Measurements from ENCODE around the gene TASP1. TPM values are rescaled to one million over a fixed set of nuclear protein-coding genes. Genes with fewer than 3 reads are reported as not detected.
"Not testable (repeated sequence)": the region's sequence is repeated elsewhere in the genome, so short reads cannot be mapped to it uniquely, and the experiment has no call there.

The TASP1 gene
- total and polyA plus RNA-seq, 12 donors, result 3.6 to 13.0 (median 9.6) TPM

GRCh38 chr20:13626724-13627123 lies 12.0 kb downstream of the TASP1 start:
- H3K27me3 ChIP-seq, result no peaks in the 10 kb centered on the region
- DNase-seq, result no peak
- H3K4me3 ChIP-seq, result no peak overlapping the region
- no peaks in the 10 kb centered on the region for H3K9me3 ChIP-seq (replicated peaks in 1 of 3)
- H3K27ac ChIP-seq, result no peak overlapping the region
- WGBS, 4 donors, result 89 to 100% (median 94%) methylated on average over 1 of the region's 1 CpG
- intact Hi-C loops (cut with DNase I), result no loop called here
- TF ChIP-seq POLR2A (IDR thresholded peaks at IDR 0.05) (no peak), CTCF (IDR thresholded peaks at IDR 0.05) (no peak)
- no peaks in the 10 kb centered on the region for H3K36me3 ChIP-seq (replicated peaks in 1 of 2)
- H3K4me1 ChIP-seq (replicated peaks in 1 of 2), result peaks cover 10 to 21% of the 10 kb centered on the region in 2 donors

GRCh38 chr20:13625304-13625979 lies 13.3 kb downstream of the TASP1 start:
- Histone ChIP-seq H3K27ac (no peak overlapping the region), H3K4me1 (replicated peaks in 1 of 2) (peaks cover 10 to 21% of the 10 kb centered on the region in 2 donors), H3K27me3 (no peaks in the 10 kb centered on the region), H3K4me3 (peak overlapping the region in 1 of 4 donors; percentile 35), H3K9me3 (replicated peaks in 1 of 3) (no peaks in the 10 kb centered on the region), H3K36me3 (replicated peaks in 1 of 2) (no peaks in the 10 kb centered on the region)
- intact Hi-C loops (cut with DNase I), result no loop called here
- no peak for DNase-seq
- TF ChIP-seq CTCF (IDR thresholded peaks at IDR 0.05) (no peak), POLR2A (IDR thresholded peaks at IDR 0.05) (no peak)
- WGBS, 4 donors, result 47 to 57% (median 54%) methylated on average over 6 of the region's 6 CpGs

GRCh38 chr20:13619415-13619814 lies 19.3 kb downstream of the TASP1 start:
- intact Hi-C loops (cut with DNase I); DNase-seq; H3K27ac ChIP-seq: not testable (repeated sequence)

GRCh38 chr20:13618456-13618855 lies 20.3 kb downstream of the TASP1 start:
- DNase-seq; H3K4me1 ChIP-seq (replicated peaks in 1 of 2); H3K36me3 ChIP-seq (replicated peaks in 1 of 2); H3K27me3 ChIP-seq; intact Hi-C loops (cut with DNase I); H3K9me3 ChIP-seq (replicated peaks in 1 of 3); H3K27ac ChIP-seq; H3K4me3 ChIP-seq: not testable (repeated sequence)
- WGBS, 4 donors, result 56 to 67% (median 64%) methylated on average over 1 of the region's 1 CpG

More at GRCh38 chr20:13619415-13619814, 19.3 kb downstream of the TASP1 start:
- not testable (repeated sequence) for H3K36me3 ChIP-seq (replicated peaks in 1 of 2); H3K27me3 ChIP-seq; H3K4me3 ChIP-seq; H3K4me1 ChIP-seq (replicated peaks in 1 of 2); H3K9me3 ChIP-seq (replicated peaks in 1 of 3)
- 87 to 100% (median 93%) methylated on average over 1 of the region's 1 CpG for WGBS, 4 donors

GRCh38 chr20:13617585-13617984 lies 21.1 kb downstream of the TASP1 start:
- H3K4me1 ChIP-seq (replicated peaks in 1 of 2); H3K36me3 ChIP-seq (replicated peaks in 1 of 2); DNase-seq; intact Hi-C loops (cut with DNase I); H3K9me3 ChIP-seq (replicated peaks in 1 of 3); H3K4me3 ChIP-seq; H3K27me3 ChIP-seq; H3K27ac ChIP-seq: not testable (repeated sequence)
- WGBS, 4 donors, result 82 to 86% (median 85%) methylated on average over 2 of the region's 2 CpGs

GRCh38 chr20:13616713-13617112 lies 22.0 kb downstream of the TASP1 start:
- H3K9me3 ChIP-seq (replicated peaks in 1 of 3); H3K36me3 ChIP-seq (replicated peaks in 1 of 2); H3K27ac ChIP-seq; H3K4me1 ChIP-seq (replicated peaks in 1 of 2); intact Hi-C loops (cut with DNase I); H3K4me3 ChIP-seq; DNase-seq; H3K27me3 ChIP-seq: not testable (repeated sequence)
- WGBS, 4 donors, result 85 to 99% (median 93%) methylated on average over 2 of the region's 2 CpGs
